CD14-positive monocyte (primary cell): ENCODE results near the gene CGB5. TPM values are rescaled to one million over a fixed set of nuclear protein-coding genes. Genes with fewer than 3 reads are reported as not detected.
"Not testable (repeated sequence)": the region's sequence is repeated elsewhere in the genome, so short reads cannot be mapped to it uniquely, and the experiment has no call there.

Source experiments
- DNase-seq, 3 donors: peaks; one replicate each; pipeline ENCODE4 v3.0.0-alpha.2; 2011 to 2022
- H2AFZ ChIP-seq: 2 replicates; pipeline ENCODE4 v1.6.0; 2012; ENCODE audit warnings: mild to moderate bottlenecking, low read depth, low read length, inconsistent platforms; ENCODE audit not compliant: insufficient read depth, poor library complexity, severe bottlenecking
- H3K27ac ChIP-seq, 2 donors: 1 replicate in 1 of 2; 2 replicates in 1 of 2; pipeline ENCODE4 v1.5.1; 2012 to 2013; ENCODE audit warnings: low read length in 2 of 2, control low read depth in 1 of 2, inconsistent platforms in 1 of 2, low read depth in 1 of 2, mild to moderate bottlenecking in 1 of 2
- H3K27me3 ChIP-seq, 2 donors: one replicate each; pipeline versions ENCODE4 v1.6.0 to v1.6.1; 2011 to 2013; ENCODE audit warnings: low read length in 2 of 2; ENCODE audit not compliant: control insufficient read depth in 2 of 2, insufficient read depth in 2 of 2
- H3K36me3 ChIP-seq, 2 donors: replicated peaks in 1 of 2; 1 replicate in 1 of 2; 2 replicates in 1 of 2; pipeline versions ENCODE4 v1.5.1 to v1.6.1; 2012 to 2013; ENCODE audit warnings: low read length in 2 of 2, control low read depth in 1 of 2, inconsistent platforms in 1 of 2, mild to moderate bottlenecking in 1 of 2; ENCODE audit not compliant: insufficient read depth in 2 of 2, control insufficient read depth in 1 of 2
- H3K4me1 ChIP-seq, 2 donors: 1 replicate in 1 of 2; 2 replicates in 1 of 2; pipeline versions ENCODE4 v1.5.1 to v1.6.1; 2012 to 2013; ENCODE audit warnings: low read length in 2 of 2, control low read depth in 1 of 2, inconsistent platforms in 1 of 2, mild to moderate bottlenecking in 1 of 2, moderate library complexity in 1 of 2; ENCODE audit not compliant: insufficient read depth in 2 of 2, control insufficient read depth in 1 of 2
- H3K4me2 ChIP-seq: replicated peaks from 2 replicates; pipeline ENCODE3; 2012; ENCODE audit warnings: low read length, moderate library complexity, mild to moderate bottlenecking; ENCODE audit not compliant: poor library complexity, severe bottlenecking; ENCODE audit errors: extremely low read depth
- H3K4me3 ChIP-seq, 3 experiments: fragments of 200-600 bp in 1 of 3; sonication (generic) in 1 of 3; replicated peaks in 1 of 3; 1 replicate in 2 of 3; 2 replicates in 1 of 3; pipeline ENCODE4 v1.5.1; 2011 to 2013; ENCODE audit warnings: low read length in 3 of 3, mild to moderate bottlenecking in 3 of 3, control low read depth in 2 of 3, low read depth in 2 of 3, inconsistent platforms in 1 of 3, moderate library complexity in 1 of 3
- H3K79me2 ChIP-seq: 2 replicates; pipeline ENCODE4 v1.6.0; 2012; ENCODE audit warnings: mild to moderate bottlenecking, control low read depth, inconsistent platforms, low read length, moderate library complexity; ENCODE audit not compliant: insufficient read depth
- H3K9ac ChIP-seq: 2 replicates; pipeline ENCODE4 v1.6.0; 2017; ENCODE audit warnings: low read length, mild to moderate bottlenecking; ENCODE audit not compliant: insufficient read depth, poor library complexity, severe bottlenecking
- H3K9me3 ChIP-seq, 2 donors: replicated peaks in 1 of 2; 1 replicate in 1 of 2; 2 replicates in 1 of 2; pipeline versions ENCODE4 v1.5.1 to v1.6.1; 2012 to 2013; ENCODE audit warnings: low read length in 2 of 2, control low read depth in 1 of 2; ENCODE audit not compliant: control insufficient read depth in 1 of 2, insufficient read depth in 1 of 2
- H4K20me1 ChIP-seq: 2 replicates; pipeline ENCODE4 v1.6.0; 2012; ENCODE audit warnings: mild to moderate bottlenecking, low read length, control low read depth, moderate library complexity; ENCODE audit not compliant: insufficient read depth
- H3K27ac Mint-ChIP-seq, 7 donors: one replicate each; pipeline ENCODE4 v1.8.0; 2020; ENCODE audit warnings: mild to moderate bottlenecking in 7 of 7, mixed read lengths in 7 of 7, moderate library complexity in 6 of 7, inconsistent platforms in 2 of 7
- H3K27me3 Mint-ChIP-seq, 3 donors: one replicate each; pipeline ENCODE4 v1.8.0; 2021 to 2022; ENCODE audit warnings: low read depth in 3 of 3, mild to moderate bottlenecking in 3 of 3, mixed read lengths in 3 of 3, moderate library complexity in 3 of 3, inconsistent platforms in 1 of 3
- H3K36me3 Mint-ChIP-seq, 2 donors: one replicate each; pipeline ENCODE4 v1.8.0; 2020; ENCODE audit warnings: mixed read lengths in 2 of 2, inconsistent platforms in 1 of 2, mild to moderate bottlenecking in 1 of 2
- H3K4me1 Mint-ChIP-seq: one replicate; pipeline ENCODE4 v1.8.0; 2020; ENCODE audit warnings: mild to moderate bottlenecking, mixed read lengths
- H3K4me3 Mint-ChIP-seq, 2 donors: one replicate each; pipeline ENCODE4 v1.8.0; 2020; ENCODE audit warnings: mild to moderate bottlenecking in 2 of 2, mixed read lengths in 2 of 2, moderate library complexity in 1 of 2
- H3K9me3 Mint-ChIP-seq, 7 donors: one replicate each; pipeline ENCODE4 v1.8.0; 2020 to 2022; ENCODE audit warnings: mixed read lengths in 7 of 7, mild to moderate bottlenecking in 6 of 7, moderate library complexity in 6 of 7, inconsistent platforms in 2 of 7
- WGBS: methylation state at CpG from one replicate; pipeline ENCODE4 v1.1.5; 2013; ENCODE audit warnings: missing lambda C conversion rate; ENCODE audit not compliant: insufficient coverage; 5-methylcytosine and 5-hydroxymethylcytosine counted together
- intact Hi-C, 2 donors: fragments of 100-400 bp; cut with micrococcal nuclease; formaldehyde crosslinking; loops; one replicate each; pipeline versions ENCODE4 v1.15.0 to v1.15.1; 2023
- polyA plus RNA-seq, 3 donors: library from polyadenylated mRNA; depleted of rRNA in 1 of 3; unstranded in 2 of 3; stranded (reverse) in 1 of 3; fragments of 300-500 nt in 2 of 3; fragments of >200 nt in 1 of 3; fragmentation: Illumina TruSeq in 2 of 3; gene quantifications; 1 replicate in 2 of 3; 2 replicates in 1 of 3; pipeline ENCODE4 v1.2.3, GENCODE V29; 2012 to 2021
- TF ChIP-seq, protein P1 (sequence below): fragments of 200-600 bp; IDR thresholded peaks from one replicate; pipeline ENCODE4 v1.8.0; 2022; ENCODE audit warnings: antibody characterized with exemption, mild to moderate bottlenecking

The CGB5 gene
- polyA plus RNA-seq, 3 donors, result not detected

DNA sequence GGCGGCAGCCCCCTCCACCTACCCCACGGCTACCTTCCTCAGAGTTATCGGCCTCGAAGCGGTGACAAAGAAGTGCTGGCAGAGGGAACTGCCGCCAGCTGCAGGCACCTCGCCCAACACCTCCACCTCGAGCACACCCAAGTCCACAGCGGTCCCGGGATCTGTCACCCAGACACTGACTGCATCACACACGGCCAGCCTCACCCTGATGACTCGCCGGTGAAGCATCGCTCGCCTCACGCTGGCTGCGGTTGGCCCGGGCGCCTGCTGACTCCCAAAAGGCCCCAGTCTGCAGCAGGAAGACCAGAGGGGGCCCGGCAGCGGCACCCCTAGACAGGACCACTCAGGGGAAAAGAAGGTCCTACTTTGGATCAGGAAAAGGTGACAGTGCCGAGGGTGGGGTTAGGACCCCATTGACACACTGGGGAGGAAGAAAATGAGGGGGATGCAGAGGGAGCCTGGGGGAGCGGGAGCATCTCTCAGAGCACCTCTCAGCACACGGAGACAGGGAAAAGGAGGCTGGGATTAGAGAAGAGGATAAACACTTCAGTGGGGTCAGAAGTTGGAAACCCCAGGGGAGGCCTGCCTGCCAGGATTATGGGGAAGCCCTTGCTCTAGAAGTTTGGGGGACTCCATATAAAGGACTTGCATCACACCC is 6.9 kb downstream of the CGB5 start:
- DNase-seq, H3K9me3 ChIP-seq, H3K4me3 Mint-ChIP-seq, H3K4me1 ChIP-seq, H2AFZ ChIP-seq, H4K20me1 ChIP-seq, H3K27ac Mint-ChIP-seq, H3K4me3 ChIP-seq, H3K27ac ChIP-seq, H3K4me1 Mint-ChIP-seq, H3K27me3 ChIP-seq, H3K9me3 Mint-ChIP-seq, H3K36me3 ChIP-seq, intact Hi-C loops, H3K79me2 ChIP-seq, H3K4me2 ChIP-seq, H3K9ac ChIP-seq, H3K36me3 Mint-ChIP-seq: not testable (repeated sequence)
- peaks cover 11 to 28% (median 12%) of the 10 kb centered on the region in 3 donors for H3K27me3 Mint-ChIP-seq
- WGBS, result 89% methylated on average over 22 of the region's 24 CpGs

- Mint-ChIP-seq H3K27ac (peak overlapping the region in 2 of 7 donors; percentile 7 to 36), H3K9me3 (peaks cover 2 to 30% (median 22%) of the 10 kb centered on the region in 7 donors), H3K4me1 (peaks cover 28% of the 10 kb centered on the region), H3K27me3 (peaks cover 63 to 76% (median 64%) of the 10 kb centered on the region in 3 donors), H3K36me3 (peaks cover 4 to 8% of the 10 kb centered on the region in 2 donors), H3K4me3 (peak overlapping the region; percentile 82 to 89)
- peaks cover 23 to 24% of the 10 kb centered on the region in 2 donors for H3K4me1 ChIP-seq
- WGBS, result under 1% methylated on average over 58 of the region's 63 CpGs
- H3K27ac ChIP-seq, result no peak overlapping the region
- no peaks in the 10 kb centered on the region for H4K20me1 ChIP-seq
- no peaks in the 10 kb centered on the region for H3K36me3 ChIP-seq
- H3K9ac ChIP-seq, result peak overlapping the region; percentile 11
- peak overlapping the region; percentile 39 to 72 (median 43) for H3K4me3 ChIP-seq
- H3K27me3 ChIP-seq, result peaks cover 23 to 59% of the 10 kb centered on the region in 2 donors
- TF ChIP-seq, protein P1, sequence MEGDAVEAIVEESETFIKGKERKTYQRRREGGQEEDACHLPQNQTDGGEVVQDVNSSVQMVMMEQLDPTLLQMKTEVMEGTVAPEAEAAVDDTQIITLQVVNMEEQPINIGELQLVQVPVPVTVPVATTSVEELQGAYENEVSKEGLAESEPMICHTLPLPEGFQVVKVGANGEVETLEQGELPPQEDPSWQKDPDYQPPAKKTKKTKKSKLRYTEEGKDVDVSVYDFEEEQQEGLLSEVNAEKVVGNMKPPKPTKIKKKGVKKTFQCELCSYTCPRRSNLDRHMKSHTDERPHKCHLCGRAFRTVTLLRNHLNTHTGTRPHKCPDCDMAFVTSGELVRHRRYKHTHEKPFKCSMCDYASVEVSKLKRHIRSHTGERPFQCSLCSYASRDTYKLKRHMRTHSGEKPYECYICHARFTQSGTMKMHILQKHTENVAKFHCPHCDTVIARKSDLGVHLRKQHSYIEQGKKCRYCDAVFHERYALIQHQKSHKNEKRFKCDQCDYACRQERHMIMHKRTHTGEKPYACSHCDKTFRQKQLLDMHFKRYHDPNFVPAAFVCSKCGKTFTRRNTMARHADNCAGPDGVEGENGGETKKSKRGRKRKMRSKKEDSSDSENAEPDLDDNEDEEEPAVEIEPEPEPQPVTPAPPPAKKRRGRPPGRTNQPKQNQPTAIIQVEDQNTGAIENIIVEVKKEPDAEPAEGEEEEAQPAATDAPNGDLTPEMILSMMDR, result peak; percentile 13
- intact Hi-C loops, result no loop called here
- H3K9me3 ChIP-seq, result peaks cover 0 to 9% of the 10 kb centered on the region in 2 donors
- no peaks in the 10 kb centered on the region for H3K79me2 ChIP-seq
- peak; percentile 21 to 32 (median 26) for DNase-seq
- peak overlapping the region; percentile 79 for H2AFZ ChIP-seq
- peak overlapping the region; percentile 76 for H3K4me2 ChIP-seq
These were observed 12.7 kb downstream of the CGB5 start for GRCh38 chr19:49056101-49056901.

DNA sequence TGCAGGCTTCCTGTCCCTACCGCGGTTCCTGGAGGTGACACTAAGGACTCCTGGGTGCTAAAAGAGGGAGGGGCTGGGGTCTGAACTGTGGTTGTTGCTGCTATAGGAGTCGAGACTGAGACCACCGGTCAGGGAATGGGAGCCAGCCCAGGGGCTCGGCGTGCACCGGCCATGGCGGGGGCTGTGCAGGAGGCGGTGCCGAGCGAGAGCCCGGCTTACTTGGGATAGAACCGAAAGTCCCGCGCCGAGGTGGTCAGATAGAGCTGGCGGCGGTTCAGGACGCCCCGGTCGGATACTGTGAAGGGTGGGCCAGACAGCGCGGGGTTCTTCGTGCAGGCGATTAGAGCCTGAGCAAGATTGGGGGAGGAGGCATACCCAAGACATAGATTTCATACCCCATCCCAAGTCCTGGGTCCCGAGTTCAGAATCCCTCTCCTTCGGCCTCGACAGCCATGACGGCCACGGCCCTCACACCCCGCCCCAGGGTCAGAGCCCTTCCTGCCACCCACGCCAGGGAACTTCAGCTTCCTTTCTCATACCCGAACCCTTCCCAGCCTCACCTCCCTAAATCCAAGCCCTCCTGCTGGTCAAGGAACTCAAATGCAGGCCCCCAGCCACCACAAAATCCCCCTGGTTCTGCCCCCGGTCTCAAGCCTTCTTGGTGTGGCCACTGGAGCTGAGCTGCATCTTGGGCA is 13.4 kb downstream of the CGB5 start:
- peak overlapping the region; percentile 14 to 72 (median 43) for H3K4me3 ChIP-seq
- WGBS, result 3% methylated on average over 20 of the region's 34 CpGs
- Mint-ChIP-seq H3K4me1 (peaks cover 28% of the 10 kb centered on the region), H3K27ac (peak overlapping the region in 1 of 7 donors; percentile 36), H3K9me3 (peaks cover 2 to 30% (median 22%) of the 10 kb centered on the region in 7 donors), H3K27me3 (peaks cover 70 to 83% (median 71%) of the 10 kb centered on the region in 3 donors), H3K4me3 (peak overlapping the region; percentile 82 to 89)
- intact Hi-C loops, H3K27ac ChIP-seq, H3K9me3 ChIP-seq, H4K20me1 ChIP-seq, DNase-seq, H3K36me3 ChIP-seq, H3K79me2 ChIP-seq, H3K36me3 Mint-ChIP-seq: not testable (repeated sequence)
- peaks cover 23 to 66% of the 10 kb centered on the region in 2 donors for H3K27me3 ChIP-seq
- H2AFZ ChIP-seq, result peak overlapping the region; percentile 79
- H3K9ac ChIP-seq, result peak overlapping the region; percentile 11
- peaks cover 23 to 24% of the 10 kb centered on the region in 2 donors for H3K4me1 ChIP-seq
- H3K4me2 ChIP-seq, result peak overlapping the region; percentile 76
